D721Med (cell line): ENCODE data around the gene SCIN.
"Not testable (repeated sequence)": the region's sequence is repeated elsewhere in the genome, so short reads cannot be mapped to it uniquely, and the experiment has no call there.

Experiments
- DNase-seq: peaks from one replicate; pipeline ENCODE4 v3.0.0; 2011; ENCODE audit warnings: low spot score; ENCODE audit not compliant: insufficient read length
- FAIRE-seq: peaks from 2 replicates; lab custom pipeline; 2011; peaks lifted over from hg19 to GRCh38; lab: Jason Lieb, UNC
- TF ChIP-seq, protein P1 (sequence below): IDR thresholded peaks from 2 replicates; pipeline ENCODE4 v1.5.1; 2012; ENCODE audit warnings: mild to moderate bottlenecking, control low read depth; ENCODE audit not compliant: insufficient read depth; ENCODE audit errors: missing control alignments

Gene SCIN

GRCh38 chr7:12570534-12571461, at the start of gene SCIN:
Gene SCIN, plus strand, starts transcription at chr7:12570720. Its CDS starts 67 bp downstream, at chr7:12570787.
- TF ChIP-seq, protein P1, sequence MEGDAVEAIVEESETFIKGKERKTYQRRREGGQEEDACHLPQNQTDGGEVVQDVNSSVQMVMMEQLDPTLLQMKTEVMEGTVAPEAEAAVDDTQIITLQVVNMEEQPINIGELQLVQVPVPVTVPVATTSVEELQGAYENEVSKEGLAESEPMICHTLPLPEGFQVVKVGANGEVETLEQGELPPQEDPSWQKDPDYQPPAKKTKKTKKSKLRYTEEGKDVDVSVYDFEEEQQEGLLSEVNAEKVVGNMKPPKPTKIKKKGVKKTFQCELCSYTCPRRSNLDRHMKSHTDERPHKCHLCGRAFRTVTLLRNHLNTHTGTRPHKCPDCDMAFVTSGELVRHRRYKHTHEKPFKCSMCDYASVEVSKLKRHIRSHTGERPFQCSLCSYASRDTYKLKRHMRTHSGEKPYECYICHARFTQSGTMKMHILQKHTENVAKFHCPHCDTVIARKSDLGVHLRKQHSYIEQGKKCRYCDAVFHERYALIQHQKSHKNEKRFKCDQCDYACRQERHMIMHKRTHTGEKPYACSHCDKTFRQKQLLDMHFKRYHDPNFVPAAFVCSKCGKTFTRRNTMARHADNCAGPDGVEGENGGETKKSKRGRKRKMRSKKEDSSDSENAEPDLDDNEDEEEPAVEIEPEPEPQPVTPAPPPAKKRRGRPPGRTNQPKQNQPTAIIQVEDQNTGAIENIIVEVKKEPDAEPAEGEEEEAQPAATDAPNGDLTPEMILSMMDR = no peak
- DNase-seq (no peak), FAIRE-seq (no peak)

DNA sequence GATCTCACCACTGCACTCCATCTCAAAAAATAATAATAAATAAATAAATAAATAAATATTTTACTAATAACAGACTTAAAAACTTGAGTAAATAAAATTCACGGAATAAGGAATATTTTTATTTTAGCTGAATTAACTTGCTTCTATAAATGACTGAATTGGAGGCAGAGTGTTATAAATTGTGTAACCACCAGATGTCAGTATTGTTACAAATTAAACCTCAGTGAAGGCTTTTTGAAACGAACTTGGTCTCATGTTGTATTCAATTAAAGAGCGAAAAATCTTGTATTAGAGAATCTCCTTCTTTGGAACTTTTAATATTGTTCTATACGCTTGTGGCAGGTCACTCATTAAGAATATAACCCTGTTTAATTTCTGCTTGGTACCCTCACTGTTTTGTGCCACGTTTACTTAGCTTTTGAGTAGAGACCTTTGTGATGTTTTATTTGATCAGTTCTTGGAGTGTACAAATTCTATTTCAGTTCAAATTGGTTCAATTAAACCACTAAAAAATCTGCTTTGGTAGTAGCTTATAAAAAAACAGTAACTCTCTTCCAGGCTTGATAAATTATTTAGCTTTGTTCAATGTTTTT, 45.6 kb upstream of the SCIN start:
- no peak for DNase-seq
- TF ChIP-seq, protein P1 = peak; percentile 65
- peak; percentile 87 for FAIRE-seq

DNA sequence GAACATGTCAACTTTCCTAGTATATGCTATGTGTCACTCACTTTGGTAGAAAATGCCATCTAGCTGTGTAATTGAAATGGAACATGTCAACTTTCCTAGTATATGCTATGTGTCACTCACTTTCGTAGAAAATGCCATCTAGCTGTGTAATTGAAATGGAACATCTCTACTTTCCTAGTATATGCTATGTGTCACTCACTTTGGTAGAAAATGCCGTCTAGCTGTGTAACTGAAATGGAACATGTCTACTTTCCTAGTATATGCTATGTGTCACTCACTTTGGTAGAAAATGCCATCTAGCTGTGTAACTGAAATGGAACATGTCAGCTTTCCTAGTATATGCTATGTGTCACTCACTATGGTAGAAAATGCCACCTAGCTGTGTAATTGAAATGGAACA, 43.8 kb upstream of the SCIN start:
- not testable (repeated sequence) for FAIRE-seq, DNase-seq

- not testable (repeated sequence) for DNase-seq
Observed at GRCh38 chr7:12527670-12528069, 42.9 kb upstream of the SCIN start.

GRCh38 chr7:12529971-12530710, 40.4 kb upstream of the SCIN start:
- TF ChIP-seq, protein P1 = no peak
- no peak for FAIRE-seq
- DNase-seq = no peak

More at GRCh38 chr7:12527670-12528069, 42.9 kb upstream of the SCIN start:
- not testable (repeated sequence) for FAIRE-seq

DNA sequence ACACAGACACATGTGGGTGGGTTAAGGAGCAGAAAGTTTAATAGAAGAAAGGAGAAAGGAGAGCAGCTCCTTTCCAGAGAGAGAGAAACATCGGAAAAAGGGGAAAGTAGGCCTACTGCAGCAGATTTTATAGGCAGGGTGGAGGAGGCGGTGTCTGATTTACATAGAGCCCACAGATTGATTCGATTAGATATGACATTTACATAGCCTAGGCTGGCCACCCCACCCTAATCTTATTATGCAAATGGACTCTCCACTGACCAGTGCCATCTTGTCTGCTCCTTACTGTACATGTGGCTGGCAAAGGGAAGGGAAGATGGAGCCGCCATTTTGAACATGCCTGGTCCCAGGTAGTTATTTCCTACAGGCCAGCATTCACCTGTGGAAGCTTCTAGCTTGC, 38.7 kb upstream of the SCIN start:
- FAIRE-seq = no peak
- TF ChIP-seq, protein P1 = no peak
- no peak for DNase-seq

- TF ChIP-seq, protein P1 = no peak
- DNase-seq = no peak
- no peak for FAIRE-seq
Observed at GRCh38 chr7:12534046-12534445, 36.5 kb upstream of the SCIN start.
